Stimulated activated CD8-positive, alpha-beta memory T cell treated with anti-CD3 and anti-CD28 coated beads, Interleukin-7, amount 100 ng/mL, for 1 hour (primary cell): ENCODE data around the gene SOD1.
"Not testable (repeated sequence)": the region's sequence is repeated elsewhere in the genome, so short reads cannot be mapped to it uniquely, and the experiment has no call there.

Source experiments
- DNase-seq, 2 donors: peaks; one replicate each; pipeline ENCODE4 v3.0.0-alpha.2; 2020; ENCODE audit warnings: low read depth in 2 of 2

SOD1 gene

GRCh38 chr21:31654821-31655580 lies 4.5 kb upstream of the SOD1 start:
- DNase-seq, result not testable (repeated sequence)

GRCh38 chr21:31656199-31657095 lies 3.0 kb upstream of the SOD1 start:
- DNase-seq, result no peak

GRCh38 chr21:31658053-31658452 lies 1.4 kb upstream of the SOD1 start:
- DNase-seq, result no peak

DNA sequence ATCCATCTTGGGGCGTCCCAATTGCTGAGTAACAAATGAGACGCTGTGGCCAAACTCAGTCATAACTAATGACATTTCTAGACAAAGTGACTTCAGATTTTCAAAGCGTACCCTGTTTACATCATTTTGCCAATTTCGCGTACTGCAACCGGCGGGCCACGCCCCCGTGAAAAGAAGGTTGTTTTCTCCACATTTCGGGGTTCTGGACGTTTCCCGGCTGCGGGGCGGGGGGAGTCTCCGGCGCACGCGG lies 282 bp upstream of the SOD1 start:
- DNase-seq, result no peak

DNA sequence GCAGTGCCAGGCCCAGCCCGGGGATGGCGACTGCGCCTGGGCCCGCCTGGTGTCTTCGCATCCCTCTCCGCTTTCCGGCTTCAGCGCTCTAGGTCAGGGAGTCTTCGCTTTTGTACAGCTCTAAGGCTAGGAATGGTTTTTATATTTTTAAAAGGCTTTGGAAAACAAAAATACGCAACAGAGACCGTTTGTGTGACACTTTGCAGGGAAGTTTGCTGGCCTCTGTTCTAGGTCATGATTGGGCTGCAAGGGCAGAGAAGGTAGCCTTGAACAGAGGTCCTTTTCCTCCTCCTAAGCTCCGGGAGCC lies 719 bp downstream of the SOD1 start:
- DNase-seq, result no peak

GRCh38 chr21:31660591-31660990 lies 1.1 kb downstream of the SOD1 start:
- no peak for DNase-seq

DNA sequence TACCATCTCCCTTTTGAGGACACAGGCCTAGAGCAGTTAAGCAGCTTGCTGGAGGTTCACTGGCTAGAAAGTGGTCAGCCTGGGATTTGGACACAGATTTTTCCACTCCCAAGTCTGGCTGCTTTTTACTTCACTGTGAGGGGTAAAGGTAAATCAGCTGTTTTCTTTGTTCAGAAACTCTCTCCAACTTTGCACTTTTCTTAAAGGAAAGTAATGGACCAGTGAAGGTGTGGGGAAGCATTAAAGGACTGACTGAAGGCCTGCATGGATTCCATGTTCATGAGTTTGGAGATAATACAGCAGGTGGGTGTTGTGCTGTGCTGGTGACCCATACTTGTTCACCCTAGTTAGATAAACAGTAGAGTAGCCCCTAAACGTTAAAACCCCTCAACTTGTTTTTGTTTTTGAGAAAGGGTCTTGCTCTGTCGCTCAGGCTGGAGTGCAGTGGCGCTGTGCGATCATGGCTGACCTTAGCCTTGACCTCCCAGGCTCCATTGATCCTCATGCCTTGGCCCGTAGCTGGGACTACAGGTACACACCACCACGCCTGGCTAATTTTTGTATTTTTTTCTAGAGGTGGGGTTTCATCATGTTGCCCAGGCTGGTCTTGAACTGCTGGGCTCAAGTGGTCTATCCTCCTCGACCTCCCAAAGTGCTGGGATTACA lies 4.2 kb downstream of the SOD1 start:
- DNase-seq, result no peak

- DNase-seq, result no peak
These were observed 5.9 kb downstream of the SOD1 start for GRCh38 chr21:31665397-31665796.

DNA sequence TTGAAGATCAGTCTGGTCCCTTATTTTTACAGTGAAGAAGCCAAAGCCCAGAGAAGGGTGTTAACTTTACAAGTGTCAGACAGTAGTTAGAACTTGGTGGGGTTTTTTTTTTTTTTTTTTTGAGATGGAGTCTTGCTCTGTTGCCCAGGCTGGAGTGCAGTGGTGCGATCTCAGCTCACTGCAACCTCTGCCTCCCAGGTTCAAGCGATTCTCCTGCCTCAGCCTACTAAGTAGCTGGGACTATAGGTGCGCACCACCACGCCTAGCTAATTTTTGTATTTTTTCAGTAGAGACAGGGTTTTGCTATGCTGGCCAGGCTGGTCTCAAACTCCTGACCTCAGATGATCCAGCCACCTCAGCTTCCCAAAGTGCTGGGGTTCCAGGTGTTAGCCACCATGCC lies 6.4 kb downstream of the SOD1 start:
- DNase-seq, result not testable (repeated sequence)

- DNase-seq, result no peak
These were observed 7.0 kb downstream of the SOD1 start for GRCh38 chr21:31666445-31667010.

DNA sequence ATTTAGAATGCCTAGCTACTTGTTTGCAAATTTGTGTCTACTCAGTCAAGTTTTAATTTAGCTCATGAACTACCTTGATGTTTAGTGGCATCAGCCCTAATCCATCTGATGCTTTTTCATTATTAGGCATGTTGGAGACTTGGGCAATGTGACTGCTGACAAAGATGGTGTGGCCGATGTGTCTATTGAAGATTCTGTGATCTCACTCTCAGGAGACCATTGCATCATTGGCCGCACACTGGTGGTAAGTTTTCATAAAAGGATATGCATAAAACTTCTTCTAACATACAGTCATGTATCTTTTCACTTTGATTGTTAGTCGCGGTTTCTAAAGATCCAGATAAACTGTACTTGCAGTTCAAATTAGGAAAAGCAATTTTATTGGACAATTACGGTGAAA lies 7.6 kb downstream of the SOD1 start:
- DNase-seq, result no peak

DNA sequence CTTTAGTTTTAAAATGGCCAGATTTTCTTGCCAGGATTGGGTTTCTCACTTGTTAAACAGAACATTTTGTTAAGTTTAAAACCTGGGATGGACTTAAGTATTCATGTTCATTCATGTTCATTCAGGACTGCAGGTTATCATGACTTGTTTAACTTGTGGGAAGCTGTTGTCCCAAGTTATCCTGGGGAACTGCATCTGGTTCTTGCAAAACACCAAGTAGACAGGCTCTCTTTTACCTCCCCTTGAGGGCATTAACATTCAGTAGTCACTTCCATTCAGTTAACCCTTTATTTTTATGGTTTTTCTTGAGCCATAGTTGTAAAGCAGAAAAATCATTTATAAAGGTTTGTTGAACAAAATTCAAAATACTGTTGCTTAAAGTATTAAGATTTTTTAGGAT lies 8.1 kb downstream of the SOD1 start:
- no peak for DNase-seq

GRCh38 chr21:31668651-31669491 lies 9.4 kb downstream of the SOD1 start:
- no peak for DNase-seq

GRCh38 chr21:31670070-31670469 lies 10.6 kb downstream of the SOD1 start:
- DNase-seq, result no peak

DNA sequence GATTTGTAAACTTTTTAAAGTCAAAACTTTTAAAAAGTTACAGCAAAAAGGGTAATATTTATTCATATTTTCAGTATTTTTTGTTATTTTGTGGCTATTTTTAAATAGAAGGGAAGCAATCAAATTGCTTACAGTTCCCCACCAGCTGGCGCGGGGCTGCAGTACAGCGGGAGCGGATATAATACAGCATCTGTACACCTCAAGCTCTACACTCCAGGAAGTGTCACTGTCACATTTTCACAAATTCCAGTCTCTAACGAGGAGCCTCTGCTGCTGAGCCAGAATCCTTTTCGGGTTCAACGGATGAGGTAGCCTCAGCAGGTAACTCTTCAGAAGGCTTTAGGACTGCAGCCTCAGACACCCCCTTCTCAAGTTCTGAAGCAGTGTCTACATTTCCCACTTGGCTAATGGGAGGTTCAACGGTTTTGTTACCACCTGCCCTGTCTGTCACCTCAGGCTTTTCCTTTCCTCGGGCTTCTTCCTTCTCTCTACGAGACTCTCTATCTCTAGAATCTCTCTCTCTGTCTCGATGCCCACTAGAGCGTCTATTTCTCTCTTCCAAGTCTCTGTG lies 11.7 kb downstream of the SOD1 start:
- no peak for DNase-seq

DNA sequence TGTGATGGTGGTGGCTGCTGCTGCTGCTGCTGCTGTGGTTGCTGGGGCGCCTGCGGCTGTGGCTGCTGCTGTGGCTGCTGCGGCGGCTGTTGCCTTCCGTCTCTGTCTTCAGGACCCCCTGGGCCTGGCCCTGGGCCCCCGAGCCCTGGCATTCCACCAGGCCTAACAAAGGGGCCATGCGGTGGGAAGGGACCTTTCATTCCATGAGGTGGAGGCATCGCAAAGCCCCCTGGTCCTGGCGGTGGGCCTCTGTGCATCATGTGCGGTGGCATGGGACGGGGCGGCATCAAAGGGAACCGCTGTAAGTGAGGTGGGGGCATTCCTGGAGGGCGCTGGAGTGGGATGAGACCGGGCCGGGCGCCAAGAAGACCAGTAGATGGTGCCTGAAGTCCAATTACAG lies 12.4 kb downstream of the SOD1 start:
- DNase-seq, result no peak

- no peak for DNase-seq
These were observed 13.9 kb downstream of the SOD1 start for GRCh38 chr21:31673321-31673912.

GRCh38 chr21:31675318-31675717 lies 15.8 kb downstream of the SOD1 start:
- DNase-seq, result no peak

- DNase-seq, result no peak
These were observed 16.5 kb downstream of the SOD1 start for GRCh38 chr21:31675960-31676359.

GRCh38 chr21:31677047-31677446 lies 17.6 kb downstream of the SOD1 start:
- no peak for DNase-seq

DNA sequence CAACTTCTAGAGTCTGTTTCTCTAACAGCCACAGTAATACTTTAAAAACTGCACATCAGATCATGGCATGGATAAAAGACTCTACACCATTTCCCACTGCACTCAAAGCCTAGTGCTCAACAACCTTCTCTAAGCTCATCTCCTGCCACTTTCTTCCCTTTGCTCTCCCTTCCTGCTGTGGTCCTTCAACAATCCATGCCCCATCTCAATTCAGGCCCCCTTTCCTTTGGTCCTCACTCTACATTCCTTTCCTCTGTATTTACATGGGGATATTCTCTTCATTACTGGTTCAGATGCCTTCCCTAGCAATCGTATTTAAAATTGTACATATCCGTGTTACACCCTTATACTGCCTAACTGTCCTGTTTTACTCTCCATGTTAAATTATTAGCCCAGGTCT lies 19.0 kb downstream of the SOD1 start:
- no peak for DNase-seq
